GM21367 (cell line): ENCODE measurements around the gene UBL7.
"Not testable (repeated sequence)": the region's sequence is repeated elsewhere in the genome, so short reads cannot be mapped to it uniquely, and the experiment has no call there.

Source experiments
- ATAC-seq: cut with Tn5 transposase; IDR thresholded peaks from one replicate; pipeline ENCODE4 v1.9.1; 2021; ENCODE audit not compliant: unreplicated experiment

The UBL7 gene

GRCh38 chr15:74460871-74461846, at the start of gene UBL7:
Gene UBL7 (minus strand): TSS chr15:74461160. CDS start chr15:74458867, 2,293 bp downstream.
- peak; percentile 66 for ATAC-seq

- ATAC-seq = no peak
Measured at GRCh38 chr15:74506515-74506840, 45.5 kb upstream of the UBL7 start.

GRCh38 chr15:74505837-74506514, 45.0 kb upstream of the UBL7 start:
- no peak for ATAC-seq

GRCh38 chr15:74504836-74505235, 43.9 kb upstream of the UBL7 start:
- ATAC-seq = no peak

- no peak for ATAC-seq
Measured at GRCh38 chr15:74504418-74504817, 43.5 kb upstream of the UBL7 start.

GRCh38 chr15:74502301-74502700, 41.3 kb upstream of the UBL7 start:
- ATAC-seq = no peak

- no peak for ATAC-seq
Measured at GRCh38 chr15:74500401-74500800, 39.4 kb upstream of the UBL7 start.

GRCh38 chr15:74499366-74499765, 38.4 kb upstream of the UBL7 start:
- ATAC-seq = no peak

GRCh38 chr15:74497584-74497983, 36.6 kb upstream of the UBL7 start:
- no peak for ATAC-seq

GRCh38 chr15:74496648-74497047, 35.7 kb upstream of the UBL7 start:
- ATAC-seq = no peak

- ATAC-seq = no peak
Measured at GRCh38 chr15:74490339-74490689, 29.4 kb upstream of the UBL7 start.

GRCh38 chr15:74489518-74490338, 28.8 kb upstream of the UBL7 start:
- ATAC-seq = peak; percentile 79

- ATAC-seq = no peak
Measured at GRCh38 chr15:74488776-74489175, 27.8 kb upstream of the UBL7 start.

- ATAC-seq = no peak
Measured at GRCh38 chr15:74482661-74483060, 21.7 kb upstream of the UBL7 start.

GRCh38 chr15:74480364-74480763, 19.4 kb upstream of the UBL7 start:
- not testable (repeated sequence) for ATAC-seq

- ATAC-seq = not testable (repeated sequence)
Measured at GRCh38 chr15:74471621-74472020, 10.7 kb upstream of the UBL7 start.

- no peak for ATAC-seq
Measured at GRCh38 chr15:74470631-74471395, 9.9 kb upstream of the UBL7 start.

GRCh38 chr15:74468341-74469032, 7.5 kb upstream of the UBL7 start:
- ATAC-seq = no peak

GRCh38 chr15:74466570-74466969, 5.6 kb upstream of the UBL7 start:
- ATAC-seq = no peak

- no peak for ATAC-seq
Measured at GRCh38 chr15:74464897-74465296, 3.9 kb upstream of the UBL7 start.
